SH-SY5Y (cell line): ENCODE results near the gene ADAM10.

Experiments used
- GATA2 ChIP-seq: IDR thresholded peaks from 2 replicates; pipeline ENCODE4 v1.6.1; 2011; ENCODE audit warnings: mild to moderate bottlenecking, low read depth, low read length
- GATA3 ChIP-seq: IDR thresholded peaks from 2 replicates; pipeline ENCODE4 v1.6.1; 2011; ENCODE audit warnings: low read depth, mild to moderate bottlenecking, low read length, moderate library complexity

DNA sequence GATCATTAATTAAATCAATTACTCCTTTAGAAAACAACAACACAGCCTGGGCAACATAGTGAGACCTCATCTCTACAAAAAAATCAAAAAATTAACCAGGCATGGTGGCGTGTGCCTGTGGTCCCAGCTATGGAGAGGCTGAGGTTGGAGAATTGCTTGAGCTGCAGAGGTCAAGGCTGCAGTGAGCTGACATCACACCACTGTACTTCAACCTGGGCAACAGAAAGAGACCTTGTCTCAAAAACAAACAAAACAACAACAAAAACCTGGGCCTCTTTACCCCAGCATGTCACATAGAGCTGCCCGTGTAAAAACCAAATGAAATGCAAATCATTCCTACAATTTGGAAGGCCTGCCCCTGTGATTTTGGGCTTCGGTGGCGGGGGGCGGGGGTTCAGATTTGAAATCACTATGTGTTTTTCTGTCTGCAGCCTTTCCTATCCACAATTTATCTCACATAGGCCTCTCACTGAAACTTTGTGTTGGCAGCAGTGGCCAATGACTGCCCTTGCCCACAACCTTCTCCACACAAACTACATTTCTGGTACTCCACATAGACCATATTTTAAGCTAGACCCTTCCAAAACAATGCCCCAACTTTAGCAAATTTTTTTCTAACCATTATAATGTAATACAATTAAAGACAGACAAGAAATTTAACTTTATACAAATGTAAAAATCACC lies 6.5 kb downstream of the ADAM10 start:
- no peak for TF ChIP-seq GATA3
- TF ChIP-seq GATA2, result no peak
